Cardiac muscle cell (in vitro differentiated cells and primary cell): ENCODE measurements around the gene CDC23. TPM values are rescaled to one million over a fixed set of nuclear protein-coding genes. Genes with fewer than 3 reads are reported as not detected.
A peak's percentile ranks its signal among the peaks of the same experiment; 100 is the strongest.
"Not testable (repeated sequence)": the region's sequence is repeated elsewhere in the genome, so short reads cannot be mapped to it uniquely, and the experiment has no call there.

Source experiments
- DNase-seq, 2 donors: peaks; one replicate each; pipeline versions ENCODE4 v3.0.0 to v3.0.0-alpha.2; 2010 to 2017; ENCODE audit warnings: low read depth in 1 of 2, low spot score in 1 of 2
- H3K27ac ChIP-seq: fragments of 200-600 bp; sonication (generic); 2 replicates; pipeline ENCODE4 v1.5.1; 2016
- H3K27me3 ChIP-seq: fragments of 200-600 bp; sonication (generic); 2 replicates; pipeline ENCODE4 v1.6.0; 2016; ENCODE audit warnings: control low read depth
- H3K36me3 ChIP-seq: fragments of 200-600 bp; sonication (generic); 2 replicates; pipeline ENCODE4 v1.5.1; 2016; ENCODE audit warnings: control low read depth
- H3K4me1 ChIP-seq: fragments of 200-600 bp; sonication (generic); 2 replicates; pipeline ENCODE4 v1.8.1; 2017; ENCODE audit warnings: low read depth, mild to moderate bottlenecking, mixed run types
- H3K4me3 ChIP-seq: fragments of 200-600 bp; sonication (generic); 2 replicates; pipeline ENCODE4 v1.5.1; 2016; ENCODE audit warnings: mild to moderate bottlenecking
- H3K9me3 ChIP-seq: fragments of 200-600 bp; sonication (generic); 2 replicates; pipeline ENCODE4 v1.5.1; 2017; ENCODE audit warnings: low read depth, mild to moderate bottlenecking, control low read depth
- polyA plus RNA-seq: library from polyadenylated mRNA; unstranded; fragments of >200 nt; fragmentation: Nextera tagmentation; extraction: Ambion mirVana; gene quantifications from 2 replicates; pipeline ENCODE4 v1.2.1, GENCODE V29; 2016
- total RNA-seq: library from RNA; depleted of rRNA; stranded (reverse); fragments of >200 nt; gene quantifications from 2 replicates; pipeline ENCODE4 v1.2.3, GENCODE V29; 2016
- TF ChIP-seq, protein P1 (sequence below): IDR thresholded peaks from 2 replicates; pipeline ENCODE4 v1.5.1; 2012; ENCODE audit warnings: low read depth, mild to moderate bottlenecking, low read length

CDC23 gene
- total RNA-seq (26.0 and 26.5 TPM in 2 replicates), polyA plus RNA-seq (60.1 and 60.5 TPM in 2 replicates)

- H3K4me3 ChIP-seq = peak within 1 kb of the TSS; percentile 88
- H3K27ac ChIP-seq = peak within 1 kb of the TSS; percentile 98
- H3K27me3 ChIP-seq = no peaks in the 10 kb centered on the region
- H3K9me3 ChIP-seq = no peaks in the 10 kb centered on the region
- TF ChIP-seq, protein P1, sequence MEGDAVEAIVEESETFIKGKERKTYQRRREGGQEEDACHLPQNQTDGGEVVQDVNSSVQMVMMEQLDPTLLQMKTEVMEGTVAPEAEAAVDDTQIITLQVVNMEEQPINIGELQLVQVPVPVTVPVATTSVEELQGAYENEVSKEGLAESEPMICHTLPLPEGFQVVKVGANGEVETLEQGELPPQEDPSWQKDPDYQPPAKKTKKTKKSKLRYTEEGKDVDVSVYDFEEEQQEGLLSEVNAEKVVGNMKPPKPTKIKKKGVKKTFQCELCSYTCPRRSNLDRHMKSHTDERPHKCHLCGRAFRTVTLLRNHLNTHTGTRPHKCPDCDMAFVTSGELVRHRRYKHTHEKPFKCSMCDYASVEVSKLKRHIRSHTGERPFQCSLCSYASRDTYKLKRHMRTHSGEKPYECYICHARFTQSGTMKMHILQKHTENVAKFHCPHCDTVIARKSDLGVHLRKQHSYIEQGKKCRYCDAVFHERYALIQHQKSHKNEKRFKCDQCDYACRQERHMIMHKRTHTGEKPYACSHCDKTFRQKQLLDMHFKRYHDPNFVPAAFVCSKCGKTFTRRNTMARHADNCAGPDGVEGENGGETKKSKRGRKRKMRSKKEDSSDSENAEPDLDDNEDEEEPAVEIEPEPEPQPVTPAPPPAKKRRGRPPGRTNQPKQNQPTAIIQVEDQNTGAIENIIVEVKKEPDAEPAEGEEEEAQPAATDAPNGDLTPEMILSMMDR = no peak
- DNase-seq = peak; percentile 98
- H3K36me3 ChIP-seq = no peaks in the 10 kb centered on the region
- peaks cover 5% of the 10 kb centered on the region for H3K4me1 ChIP-seq
Observed at GRCh38 chr5:138213161-138214029, at the start of gene CDC23. TSS of gene CDC23 (minus strand) at chr5:138213323. CDS start at chr5:138213312, 11 bp downstream.

- H3K4me1 ChIP-seq = no peaks in the 10 kb centered on the region
- TF ChIP-seq, protein P1 = no peak
- H3K36me3 ChIP-seq = no peaks in the 10 kb centered on the region
- no peaks in the 10 kb centered on the region for H3K9me3 ChIP-seq
- no peak overlapping the region for H3K4me3 ChIP-seq
- H3K27ac ChIP-seq = no peak overlapping the region
- DNase-seq = no peak
- H3K27me3 ChIP-seq = no peaks in the 10 kb centered on the region
Observed at GRCh38 chr5:138258704-138259292, 45.7 kb upstream of the CDC23 start.

DNA sequence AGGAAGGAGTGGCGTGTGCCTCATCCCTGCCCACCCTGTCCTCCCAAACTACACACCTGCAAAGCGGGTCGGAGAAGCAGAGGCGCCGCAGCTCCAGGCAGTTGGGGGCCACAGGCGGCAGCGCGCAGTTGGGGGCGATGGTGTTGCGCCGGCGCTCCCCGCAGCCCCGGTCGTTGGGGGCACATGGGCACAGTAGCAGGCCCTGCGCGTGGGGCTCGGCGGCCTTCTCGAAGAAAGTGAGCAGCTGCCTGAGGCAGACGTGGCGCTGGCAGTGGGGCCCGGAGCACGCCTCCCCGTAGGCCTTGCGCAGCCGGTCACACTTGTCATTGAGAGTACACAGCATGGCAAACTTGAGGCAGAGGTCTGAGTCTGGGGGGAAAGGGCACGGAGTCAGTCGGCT lies 44.5 kb upstream of the CDC23 start:
- Histone ChIP-seq H3K36me3 (no peaks in the 10 kb centered on the region), H3K4me3 (no peak overlapping the region), H3K4me1 (no peaks in the 10 kb centered on the region), H3K27me3 (no peaks in the 10 kb centered on the region), H3K9me3 (no peaks in the 10 kb centered on the region), H3K27ac (no peak overlapping the region)
- TF ChIP-seq, protein P1 = no peak
- no peak for DNase-seq

DNA sequence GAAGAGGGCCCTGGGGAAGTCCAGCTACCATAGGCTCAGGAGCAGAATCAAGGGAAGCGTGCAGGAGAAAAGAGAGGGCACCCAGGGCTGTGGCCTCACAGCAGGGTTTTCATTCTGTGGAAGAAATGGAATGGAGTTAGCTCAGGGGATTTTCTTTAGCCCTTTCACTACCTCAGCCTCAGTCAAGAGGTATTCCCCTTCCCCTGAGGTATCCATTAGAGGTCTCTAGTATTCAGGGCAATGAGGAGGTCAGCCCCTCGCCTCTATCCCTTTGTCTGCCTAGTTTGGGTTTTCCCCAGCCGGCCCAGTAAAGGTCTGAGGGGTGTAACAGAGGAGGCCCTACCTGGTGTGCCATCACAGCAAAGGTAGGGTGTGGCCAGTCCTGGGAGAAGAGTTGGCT lies 39.8 kb upstream of the CDC23 start:
- Histone ChIP-seq H3K4me3 (no peak overlapping the region), H3K9me3 (no peaks in the 10 kb centered on the region), H3K36me3 (no peaks in the 10 kb centered on the region), H3K4me1 (no peaks in the 10 kb centered on the region), H3K27ac (no peak overlapping the region), H3K27me3 (no peaks in the 10 kb centered on the region)
- TF ChIP-seq, protein P1 = no peak
- no peak for DNase-seq

GRCh38 chr5:138247800-138248199 lies 34.7 kb upstream of the CDC23 start:
- DNase-seq = not testable (repeated sequence)

DNA sequence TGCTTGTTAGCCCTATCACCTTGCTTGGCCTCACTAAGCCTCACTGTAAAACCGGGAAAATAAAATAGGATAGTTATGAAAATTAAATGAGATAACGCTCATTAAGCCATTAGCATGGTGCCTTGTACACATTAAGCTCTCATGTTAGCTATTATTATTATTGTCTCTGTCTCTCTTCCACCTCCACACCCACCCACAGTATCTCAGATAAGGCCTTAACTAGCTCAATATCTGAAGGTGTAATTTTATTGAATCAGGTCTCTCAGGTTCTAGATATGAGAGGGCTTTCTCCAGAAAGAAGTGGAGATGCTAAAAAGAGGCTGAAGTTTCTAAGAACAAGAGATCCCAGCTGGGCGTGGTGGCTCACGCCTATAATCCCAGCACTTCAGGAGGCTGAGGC lies 33.7 kb upstream of the CDC23 start:
- no peaks in the 10 kb centered on the region for H3K4me1 ChIP-seq
- H3K27ac ChIP-seq = no peak overlapping the region
- TF ChIP-seq, protein P1 = no peak
- H3K4me3 ChIP-seq = no peak overlapping the region
- no peaks in the 10 kb centered on the region for H3K9me3 ChIP-seq
- H3K27me3 ChIP-seq = peaks cover 12% of the 10 kb centered on the region
- no peaks in the 10 kb centered on the region for H3K36me3 ChIP-seq
- no peak for DNase-seq

More at GRCh38 chr5:138247800-138248199, 34.7 kb upstream of the CDC23 start:
- not testable (repeated sequence) for H3K4me1 ChIP-seq, H3K4me3 ChIP-seq, H3K27me3 ChIP-seq, H3K9me3 ChIP-seq, H3K27ac ChIP-seq, H3K36me3 ChIP-seq
